GM12878 (cell line): ENCODE measurements around the gene NUDT14. TPM values are rescaled to one million over a fixed set of nuclear protein-coding genes. Genes with fewer than 3 reads are reported as not detected.

Experiments used
- ATAC-seq: fragments of 200-7000 bp; cut with Tn5 transposase; 3 replicates; pipeline ENCODE4 v1.9.1; 2020; ENCODE audit warnings: mild to moderate bottlenecking, moderate library complexity
- BruUV-seq: library from RNA; stranded (reverse); fragments of 400-500 nt; replicated peaks from 2 replicates; lab custom pipeline; 2021; lab: Mats Ljungman, UMichigan
- CTCF ChIA-PET: fragments of 300-600 bp; sonication (Branson Sonifier 250); formaldehyde crosslinking; extraction: SDS; loops from one replicate; lab custom pipeline; 2021; ENCODE audit warnings: inconsistent platforms; lab: Yijun Ruan, JAX
- POLR2A ChIA-PET: fragments of 350-600 bp; formaldehyde crosslinking; extraction: SDS; loops from one replicate; lab custom pipeline; 2021; ENCODE audit warnings: inconsistent platforms; lab: Charles Lee
- RAD21 ChIA-PET: fragments of 300-600 bp; sonication (Branson Sonifier 250); formaldehyde crosslinking; loops from one replicate; lab custom pipeline; 2023; ENCODE audit warnings: antibody characterized with exemption; ENCODE audit not compliant: unreplicated experiment; lab: Charles Lee
- SMC1A ChIA-PET: fragments of 300-600 bp; sonication (Branson Sonifier 250); formaldehyde crosslinking; loops from one replicate; lab custom pipeline; 2023; ENCODE audit not compliant: unreplicated experiment, uncharacterized antibody; lab: Charles Lee
- DNase-seq: peaks from one replicate; pipeline ENCODE4 v3.0.0-alpha.2; 2011; ENCODE audit warnings: low read depth, low spot score
- FAIRE-seq: peaks from 3 replicates; lab custom pipeline; 2011; peaks lifted over from hg19 to GRCh38; lab: Jason Lieb, UNC
- H2AFZ ChIP-seq: 2 replicates; pipeline ENCODE4 v1.6.0; 2011; ENCODE audit warnings: low read depth, low read length, control low read depth; ENCODE audit not compliant: control insufficient read depth
- H3K27ac ChIP-seq: 2 replicates; pipeline ENCODE4 v1.5.1; 2011; ENCODE audit warnings: control low read depth; ENCODE audit not compliant: control insufficient read depth, insufficient read depth
- H3K27me3 ChIP-seq, 2 experiments: replicated peaks in 1 of 2; 2 replicates each; pipeline versions ENCODE4 v1.6.0 to v1.6.1; 2011; ENCODE audit warnings: low read length in 1 of 2; ENCODE audit not compliant: control insufficient read depth in 2 of 2, insufficient read depth in 2 of 2
- H3K36me3 ChIP-seq, 2 experiments: 2 replicates each; pipeline ENCODE4 v1.5.1; 2011; ENCODE audit warnings: low read length in 1 of 2; ENCODE audit not compliant: control insufficient read depth in 2 of 2, insufficient read depth in 2 of 2
- H3K4me1 ChIP-seq: 2 replicates; pipeline ENCODE4 v1.6.1; 2011; ENCODE audit warnings: mild to moderate bottlenecking, low read length, moderate library complexity, mixed read lengths; ENCODE audit not compliant: control insufficient read depth, insufficient read depth
- H3K4me2 ChIP-seq: 2 replicates; pipeline ENCODE4 v1.6.0; 2011; ENCODE audit warnings: control low read depth; ENCODE audit not compliant: control insufficient read depth, insufficient read depth
- H3K4me3 ChIP-seq: fragments of 200-600 bp; sonication (generic); 2 replicates; pipeline ENCODE4 v1.5.1; 2016
- H3K79me2 ChIP-seq: 2 replicates; pipeline ENCODE4 v1.6.0; 2011; ENCODE audit warnings: low read length; ENCODE audit not compliant: control insufficient read depth, insufficient read depth
- H3K9ac ChIP-seq: 2 replicates; pipeline ENCODE4 v1.8.0; 2011; ENCODE audit warnings: low read length, control low read depth, mixed read lengths; ENCODE audit not compliant: control insufficient read depth, insufficient read depth
- H3K9me3 ChIP-seq: replicated peaks from 3 replicates; pipeline ENCODE4 v1.5.1; 2011; ENCODE audit warnings: mild to moderate bottlenecking, low read length; ENCODE audit not compliant: control insufficient read depth, insufficient read depth
- H4K20me1 ChIP-seq: 2 replicates; pipeline ENCODE4 v1.6.0; 2011; ENCODE audit not compliant: control insufficient read depth, insufficient read depth
- BACH1 ChIP-seq: fragments of 450-650 bp; IDR thresholded peaks from 2 replicates; pipeline ENCODE4 v1.6.1; 2017; ENCODE audit warnings: mild to moderate bottlenecking, borderline replicate concordance
- ESRRA ChIP-seq: IDR thresholded peaks from 2 replicates; pipeline ENCODE4 v1.6.1; 2012; ENCODE audit warnings: mild to moderate bottlenecking, low read length, improper control_type of control experiment
- KLF5 ChIP-seq: fragments of 450-650 bp; IDR thresholded peaks from 2 replicates; pipeline ENCODE4 v1.6.1; 2014; ENCODE audit warnings: mild to moderate bottlenecking; ENCODE audit not compliant: partially characterized antibody
- MTA2 ChIP-seq: fragments of 450-650 bp; IDR thresholded peaks from 2 replicates; pipeline ENCODE4 v1.6.1; 2016; ENCODE audit warnings: low read depth, mild to moderate bottlenecking, moderate library complexity
- PAX8 ChIP-seq: fragments of 450-650 bp; IDR thresholded peaks from 2 replicates; pipeline ENCODE4 v1.6.1; 2017; ENCODE audit warnings: mild to moderate bottlenecking, moderate library complexity
- POLR2A ChIP-seq: IDR thresholded peaks from 2 replicates; pipeline ENCODE4 v1.6.1; 2011; ENCODE audit warnings: low read depth, mild to moderate bottlenecking, low read length
- RB1 ChIP-seq: fragments of 450-650 bp; formaldehyde crosslinking; IDR thresholded peaks from 2 replicates; pipeline ENCODE4 v1.6.1; 2017; ENCODE audit warnings: mild to moderate bottlenecking, borderline replicate concordance
- SMAD1 ChIP-seq: fragments of 450-650 bp; IDR thresholded peaks from 2 replicates; pipeline ENCODE4 v1.6.1; 2018; ENCODE audit warnings: mild to moderate bottlenecking, low read depth; ENCODE audit not compliant: partially characterized antibody
- STAT3 ChIP-seq: IDR thresholded peaks from 2 replicates; pipeline ENCODE4 v1.6.1; 2011; ENCODE audit warnings: low read depth, low read length, improper control_type of control experiment
- TBL1XR1 ChIP-seq: IDR thresholded peaks from 2 replicates; pipeline ENCODE4 v1.6.1; 2012; ENCODE audit warnings: low read depth, low read length, improper control_type of control experiment
- WRNIP1 ChIP-seq: IDR thresholded peaks from 2 replicates; pipeline ENCODE4 v1.6.1; 2011; ENCODE audit warnings: low read depth, low read length, improper control_type of control experiment, borderline replicate concordance
- WGBS: methylation state at CpG from one replicate; pipeline ENCODE4 v1.1.6; 2016; ENCODE audit warnings: low lambda C conversion rate; ENCODE audit not compliant: insufficient replicate concordance, insufficient coverage; ENCODE audit errors: missing lambda C conversion rate; 5-methylcytosine and 5-hydroxymethylcytosine counted together
- in situ Hi-C: fragments of 300-500 bp; cut with MboI; formaldehyde crosslinking; loops from 9 replicates; pipeline ENCODE4 v1.14.3; 2018; ENCODE audit warnings: mixed read lengths
- intact Hi-C: fragments of 100-400 bp; cut with micrococcal nuclease; formaldehyde crosslinking; loops from one replicate; pipeline ENCODE4 v1.14.2; 2022; ENCODE audit not compliant: unreplicated experiment
- polyA plus RNA-seq, 11 experiments: library from polyadenylated mRNA; depleted of rRNA in 4 of 11; unstranded in 6 of 11; stranded (reverse) in 5 of 11; fragments of >200 nt; fragmentation: Nextera tagmentation in 4 of 11; fragmentation: Illumina TruSeq in 1 of 11; extraction: Ambion mirVana in 4 of 11; extraction: Trizol in 1 of 11; gene quantifications; 1 replicate in 1 of 11; 2 replicates in 10 of 11; pipeline versions ENCODE4 v1.2.1 to v1.2.3, GENCODE V29; 2011 to 2016; ENCODE audit warnings: inconsistent platforms in 2 of 11, missing spikeins in 2 of 11, low read depth in 1 of 11
- total RNA-seq, 4 experiments: library from RNA; depleted of rRNA in 3 of 4; stranded (reverse); fragments of >200 nt in 3 of 4; fragmentation: Illumina TruSeq in 1 of 4; extraction: Trizol in 1 of 4; gene quantifications; 2 replicates each; pipeline versions ENCODE4 v1.2.1 to v1.2.3, GENCODE V29; 2013 to 2021
- TF ChIP-seq, protein P1 (sequence below): IDR thresholded peaks from 2 replicates; pipeline ENCODE4 v1.6.1; 2011; ENCODE audit warnings: borderline replicate concordance, low read depth, mild to moderate bottlenecking, moderate library complexity, low read length; ENCODE audit not compliant: insufficient read depth, poor library complexity, severe bottlenecking
- TF ChIP-seq, protein P2 (sequence below): fragments of 450-650 bp; formaldehyde crosslinking; IDR thresholded peaks from 2 replicates; pipeline ENCODE4 v1.4.0; 2020; ENCODE audit warnings: mild to moderate bottlenecking, moderate library complexity
- TF ChIP-seq, protein P3 (sequence below): fragments of 450-650 bp; IDR thresholded peaks from 2 replicates; pipeline ENCODE4 v1.6.1; 2016; ENCODE audit warnings: mild to moderate bottlenecking
- TF ChIP-seq, protein P4 (sequence below): fragments of 450-650 bp; IDR thresholded peaks from 2 replicates; pipeline ENCODE4 v1.6.1; 2017; ENCODE audit warnings: mild to moderate bottlenecking, low read depth, inconsistent platforms; ENCODE audit not compliant: poor library complexity, severe bottlenecking

The NUDT14 gene
- total and polyA plus RNA-seq, 10 of the 15 experiments (the other 5 are each of a cell fraction or from before 2014, with no cell fraction given) = 0.62 to 6.8 (median 4.3) TPM; not detected in 1

DNA sequence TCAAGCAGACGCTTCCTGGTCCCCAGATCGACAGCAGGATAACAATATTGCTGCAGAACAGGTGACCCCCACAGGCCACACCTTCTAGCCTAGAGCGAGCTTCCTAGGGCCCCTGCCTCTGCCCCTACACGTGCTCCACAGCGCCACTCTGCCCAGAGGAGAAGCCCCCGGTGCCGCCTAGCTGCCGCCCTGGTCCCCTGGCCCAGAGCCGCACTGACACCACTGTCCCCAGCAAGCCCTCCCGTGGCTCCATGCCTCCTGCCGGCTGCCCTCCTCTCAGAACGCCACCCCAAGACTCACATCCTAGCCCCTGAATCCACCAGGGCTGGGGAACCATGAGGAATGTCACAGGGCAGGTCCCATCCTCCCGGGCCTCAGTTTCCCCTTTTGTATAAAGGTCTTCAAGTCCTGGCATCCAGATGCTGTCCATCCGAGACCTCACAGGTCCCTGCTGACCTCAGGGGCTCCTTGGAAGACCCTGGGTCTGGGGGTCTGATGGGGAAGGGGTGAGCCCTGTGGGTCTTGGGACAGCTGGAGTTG, 43.6 kb downstream of the NUDT14 start:
- Histone ChIP-seq H3K27ac (no peak overlapping the region), H3K79me2 (no peaks in the 10 kb centered on the region), H3K4me3 (no peak overlapping the region), H3K9me3 (peaks cover 8% of the 10 kb centered on the region; the same call in 2 of the 3 replicates), H3K36me3 (no peaks in the 10 kb centered on the region), H4K20me1 (no peaks in the 10 kb centered on the region), H3K27me3 (no peaks in the 10 kb centered on the region), H2AFZ (no peak overlapping the region), H3K4me2 (no peak overlapping the region), H3K4me1 (no peaks in the 10 kb centered on the region), H3K9ac (no peak overlapping the region)
- BruUV-seq = no TSS peak
- DNase-seq (no peak), ATAC-seq (no peak), FAIRE-seq (no peak)
- 55% methylated on average over 14 of the region's 14 CpGs for WGBS
- intact Hi-C loops (no loop called here), in situ Hi-C loops (no loop called here)
- ChIA-PET SMC1A (no interaction called here), CTCF (no interaction called here), POLR2A (no interaction called here), RAD21 (no interaction called here)
- no peak for TF ChIP-seq POLR2A
- TF ChIP-seq, protein P1, sequence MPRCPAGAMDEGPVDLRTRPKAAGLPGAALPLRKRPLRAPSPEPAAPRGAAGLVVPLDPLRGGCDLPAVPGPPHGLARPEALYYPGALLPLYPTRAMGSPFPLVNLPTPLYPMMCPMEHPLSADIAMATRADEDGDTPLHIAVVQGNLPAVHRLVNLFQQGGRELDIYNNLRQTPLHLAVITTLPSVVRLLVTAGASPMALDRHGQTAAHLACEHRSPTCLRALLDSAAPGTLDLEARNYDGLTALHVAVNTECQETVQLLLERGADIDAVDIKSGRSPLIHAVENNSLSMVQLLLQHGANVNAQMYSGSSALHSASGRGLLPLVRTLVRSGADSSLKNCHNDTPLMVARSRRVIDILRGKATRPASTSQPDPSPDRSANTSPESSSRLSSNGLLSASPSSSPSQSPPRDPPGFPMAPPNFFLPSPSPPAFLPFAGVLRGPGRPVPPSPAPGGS = no peak
- no peak for TF ChIP-seq RB1
- TF ChIP-seq PAX8 = no peak
- TF ChIP-seq, protein P2, sequence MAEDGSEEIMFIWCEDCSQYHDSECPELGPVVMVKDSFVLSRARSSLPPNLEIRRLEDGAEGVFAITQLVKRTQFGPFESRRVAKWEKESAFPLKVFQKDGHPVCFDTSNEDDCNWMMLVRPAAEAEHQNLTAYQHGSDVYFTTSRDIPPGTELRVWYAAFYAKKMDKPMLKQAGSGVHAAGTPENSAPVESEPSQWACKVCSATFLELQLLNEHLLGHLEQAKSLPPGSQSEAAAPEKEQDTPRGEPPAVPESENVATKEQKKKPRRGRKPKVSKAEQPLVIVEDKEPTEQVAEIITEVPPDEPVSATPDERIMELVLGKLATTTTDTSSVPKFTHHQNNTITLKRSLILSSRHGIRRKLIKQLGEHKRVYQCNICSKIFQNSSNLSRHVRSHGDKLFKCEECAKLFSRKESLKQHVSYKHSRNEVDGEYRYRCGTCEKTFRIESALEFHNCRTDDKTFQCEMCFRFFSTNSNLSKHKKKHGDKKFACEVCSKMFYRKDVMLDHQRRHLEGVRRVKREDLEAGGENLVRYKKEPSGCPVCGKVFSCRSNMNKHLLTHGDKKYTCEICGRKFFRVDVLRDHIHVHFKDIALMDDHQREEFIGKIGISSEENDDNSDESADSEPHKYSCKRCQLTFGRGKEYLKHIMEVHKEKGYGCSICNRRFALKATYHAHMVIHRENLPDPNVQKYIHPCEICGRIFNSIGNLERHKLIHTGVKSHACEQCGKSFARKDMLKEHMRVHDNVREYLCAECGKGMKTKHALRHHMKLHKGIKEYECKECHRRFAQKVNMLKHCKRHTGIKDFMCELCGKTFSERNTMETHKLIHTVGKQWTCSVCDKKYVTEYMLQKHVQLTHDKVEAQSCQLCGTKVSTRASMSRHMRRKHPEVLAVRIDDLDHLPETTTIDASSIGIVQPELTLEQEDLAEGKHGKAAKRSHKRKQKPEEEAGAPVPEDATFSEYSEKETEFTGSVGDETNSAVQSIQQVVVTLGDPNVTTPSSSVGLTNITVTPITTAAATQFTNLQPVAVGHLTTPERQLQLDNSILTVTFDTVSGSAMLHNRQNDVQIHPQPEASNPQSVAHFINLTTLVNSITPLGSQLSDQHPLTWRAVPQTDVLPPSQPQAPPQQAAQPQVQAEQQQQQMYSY = no peak
- TF ChIP-seq, protein P3, sequence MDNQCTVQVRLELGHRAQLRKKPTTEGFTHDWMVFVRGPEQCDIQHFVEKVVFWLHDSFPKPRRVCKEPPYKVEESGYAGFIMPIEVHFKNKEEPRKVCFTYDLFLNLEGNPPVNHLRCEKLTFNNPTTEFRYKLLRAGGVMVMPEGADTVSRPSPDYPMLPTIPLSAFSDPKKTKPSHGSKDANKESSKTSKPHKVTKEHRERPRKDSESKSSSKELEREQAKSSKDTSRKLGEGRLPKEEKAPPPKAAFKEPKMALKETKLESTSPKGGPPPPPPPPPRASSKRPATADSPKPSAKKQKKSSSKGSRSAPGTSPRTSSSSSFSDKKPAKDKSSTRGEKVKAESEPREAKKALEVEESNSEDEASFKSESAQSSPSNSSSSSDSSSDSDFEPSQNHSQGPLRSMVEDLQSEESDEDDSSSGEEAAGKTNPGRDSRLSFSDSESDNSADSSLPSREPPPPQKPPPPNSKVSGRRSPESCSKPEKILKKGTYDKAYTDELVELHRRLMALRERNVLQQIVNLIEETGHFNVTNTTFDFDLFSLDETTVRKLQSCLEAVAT = no peak
- TF ChIP-seq MTA2 = no peak
- TF ChIP-seq TBL1XR1 = no peak
- no peak for TF ChIP-seq SMAD1
- TF ChIP-seq KLF5 = no peak
- TF ChIP-seq WRNIP1 = no peak
- no peak for TF ChIP-seq ESRRA
- no peak for TF ChIP-seq BACH1
- TF ChIP-seq, protein P4, sequence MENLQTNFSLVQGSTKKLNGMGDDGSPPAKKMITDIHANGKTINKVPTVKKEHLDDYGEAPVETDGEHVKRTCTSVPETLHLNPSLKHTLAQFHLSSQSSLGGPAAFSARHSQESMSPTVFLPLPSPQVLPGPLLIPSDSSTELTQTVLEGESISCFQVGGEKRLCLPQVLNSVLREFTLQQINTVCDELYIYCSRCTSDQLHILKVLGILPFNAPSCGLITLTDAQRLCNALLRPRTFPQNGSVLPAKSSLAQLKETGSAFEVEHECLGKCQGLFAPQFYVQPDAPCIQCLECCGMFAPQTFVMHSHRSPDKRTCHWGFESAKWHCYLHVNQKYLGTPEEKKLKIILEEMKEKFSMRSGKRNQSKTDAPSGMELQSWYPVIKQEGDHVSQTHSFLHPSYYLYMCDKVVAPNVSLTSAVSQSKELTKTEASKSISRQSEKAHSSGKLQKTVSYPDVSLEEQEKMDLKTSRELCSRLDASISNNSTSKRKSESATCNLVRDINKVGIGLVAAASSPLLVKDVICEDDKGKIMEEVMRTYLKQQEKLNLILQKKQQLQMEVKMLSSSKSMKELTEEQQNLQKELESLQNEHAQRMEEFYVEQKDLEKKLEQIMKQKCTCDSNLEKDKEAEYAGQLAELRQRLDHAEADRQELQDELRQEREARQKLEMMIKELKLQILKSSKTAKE = no peak
- TF ChIP-seq STAT3 = no peak
